ENCODE data around the gene CCDC183.
"Not testable (repeated sequence)": the region's sequence is repeated elsewhere in the genome, so short reads cannot be mapped to it uniquely, and the experiment has no call there.

Gene CCDC183

GRCh38 chr9:136754059-136754572, 42.0 kb upstream of the CCDC183 start:
- H4K20me1 ChIP-seq (ENCODE audit: insufficient read depth, low read length) = no peaks in the 10 kb centered on the region
- H3K36me3 ChIP-seq (replicated peaks; ENCODE audit: insufficient read depth, low read length) = no peaks in the 10 kb centered on the region
- no peaks in the 10 kb centered on the region for H3K9me2 ChIP-seq (replicated peaks; ENCODE audit: insufficient read depth, low read length)
- no peaks in the 10 kb centered on the region for H3K79me2 ChIP-seq (ENCODE audit: low read length)
- H3K9me3 ChIP-seq (replicated peaks; ENCODE audit: insufficient read depth, low read length) = no peaks in the 10 kb centered on the region
- H3K9ac ChIP-seq (ENCODE audit: low read length) = no peak overlapping the region
- no peak overlapping the region for H3K4me2 ChIP-seq (ENCODE audit: low read depth, low read length)
- 0 out of 2 replicates have a peak, but pooled peaks cover 2% of the 10 kb centered on the region for H3K4me1 ChIP-seq (ENCODE audit: low read length)
- H3K4me3 ChIP-seq (ENCODE audit: low read length) = no peak overlapping the region
- no peak for TF ChIP-seq CTCF (IDR thresholded peaks at IDR 0.05; ENCODE audit: low read length)
- no peak for TF ChIP-seq EZH2phosphoT487 (IDR thresholded peaks at IDR 0.05; ENCODE audit: low read length)
- no peak for TF ChIP-seq EZH2 (optimal IDR thresholded peaks at IDR 0.05; ENCODE audit: low read depth, low read length)
- DNase-seq = no peak
- H3K27me3 ChIP-seq (replicated peaks; ENCODE audit: insufficient read depth, low read length) = peaks cover 88% of the 10 kb centered on the region
- no peak overlapping the region for H2AFZ ChIP-seq (ENCODE audit: low read length)
- H3K27ac ChIP-seq (ENCODE audit: low read length) = no peak overlapping the region
- H3F3A ChIP-seq (ENCODE audit: insufficient read depth, low read length) = no peaks in the 10 kb centered on the region

GRCh38 chr9:136754626-136755301, 41.4 kb upstream of the CCDC183 start:
- H3K9me2 ChIP-seq (replicated peaks; ENCODE audit: insufficient read depth, low read length) = no peaks in the 10 kb centered on the region
- no peaks in the 10 kb centered on the region for H3K36me3 ChIP-seq (replicated peaks; ENCODE audit: insufficient read depth, low read length)
- H4K20me1 ChIP-seq (ENCODE audit: insufficient read depth, low read length) = no peaks in the 10 kb centered on the region
- H3K4me1 ChIP-seq (ENCODE audit: low read length) = 0 out of 2 replicates have a peak, but pooled peaks cover 2% of the 10 kb centered on the region
- no peaks in the 10 kb centered on the region for H3K79me2 ChIP-seq (ENCODE audit: low read length)
- DNase-seq = no peak
- H3K4me2 ChIP-seq (ENCODE audit: low read depth, low read length) = no peak overlapping the region
- no peak overlapping the region for H3K27ac ChIP-seq (ENCODE audit: low read length)
- no peak overlapping the region for H2AFZ ChIP-seq (ENCODE audit: low read length)
- peaks cover 86% of the 10 kb centered on the region for H3K27me3 ChIP-seq (replicated peaks; ENCODE audit: insufficient read depth, low read length)
- no peaks in the 10 kb centered on the region for H3K9me3 ChIP-seq (replicated peaks; ENCODE audit: insufficient read depth, low read length)
- H3K9ac ChIP-seq (ENCODE audit: low read length) = no peak overlapping the region
- no peaks in the 10 kb centered on the region for H3F3A ChIP-seq (ENCODE audit: insufficient read depth, low read length)
- no peak overlapping the region for H3K4me3 ChIP-seq (ENCODE audit: low read length)
- TF ChIP-seq CTCF (IDR thresholded peaks at IDR 0.05; ENCODE audit: low read length) (no peak), EZH2 (optimal IDR thresholded peaks at IDR 0.05; ENCODE audit: low read depth, low read length) (no peak), EZH2phosphoT487 (IDR thresholded peaks at IDR 0.05; ENCODE audit: low read length) (no peak)

GRCh38 chr9:136755302-136756133, 40.6 kb upstream of the CCDC183 start:
- not testable (repeated sequence) for H3K9ac ChIP-seq (ENCODE audit: low read length); H4K20me1 ChIP-seq (ENCODE audit: insufficient read depth, low read length); H3K4me3 ChIP-seq (ENCODE audit: low read length); H3K36me3 ChIP-seq (replicated peaks; ENCODE audit: insufficient read depth, low read length); H3K9me3 ChIP-seq (replicated peaks; ENCODE audit: insufficient read depth, low read length); H3K79me2 ChIP-seq (ENCODE audit: low read length); H3K4me1 ChIP-seq (ENCODE audit: low read length); DNase-seq; H3K9me2 ChIP-seq (replicated peaks; ENCODE audit: insufficient read depth, low read length); H3K4me2 ChIP-seq (ENCODE audit: low read depth, low read length); H2AFZ ChIP-seq (ENCODE audit: low read length); H3K27ac ChIP-seq (ENCODE audit: low read length); H3F3A ChIP-seq (ENCODE audit: insufficient read depth, low read length)
- peaks cover 86% of the 10 kb centered on the region for H3K27me3 ChIP-seq (replicated peaks; ENCODE audit: insufficient read depth, low read length)
